WTC11 (cell line): Measurements from ENCODE around the gene FBLN5.

Experiments
- ATF3 ChIP-seq: sonication (generic); formaldehyde crosslinking; conservative IDR thresholded peaks from 2 replicates; pipeline ENCODE4 v1.8.1; 2022; ENCODE audit warnings: mild to moderate bottlenecking, missing genetic modification reagents
- CTCF ChIP-seq: fragments of 200-600 bp; IDR thresholded peaks from 2 replicates; pipeline ENCODE4 v1.8.0; 2022; ENCODE audit warnings: antibody characterized with exemption
- ELF4 ChIP-seq: sonication (generic); formaldehyde crosslinking; IDR thresholded peaks from 2 replicates; pipeline ENCODE4 v1.8.1; 2022; ENCODE audit warnings: low read depth, mild to moderate bottlenecking, moderate library complexity, missing genetic modification reagents
- GABPB1 ChIP-seq: sonication (generic); formaldehyde crosslinking; IDR thresholded peaks from 2 replicates; pipeline ENCODE4 v1.8.1; 2023; ENCODE audit warnings: mild to moderate bottlenecking, missing genetic modification reagents
- NR3C1 ChIP-seq: sonication (generic); formaldehyde crosslinking; conservative IDR thresholded peaks from 2 replicates; pipeline ENCODE4 v1.8.1; 2023; ENCODE audit warnings: low read depth, mild to moderate bottlenecking, missing genetic modification reagents
- SMAD4 ChIP-seq: sonication (generic); formaldehyde crosslinking; IDR thresholded peaks from 2 replicates; pipeline ENCODE4 v1.8.0; 2022; ENCODE audit warnings: mild to moderate bottlenecking, missing genetic modification reagents
- SOX15 ChIP-seq: fragments of 250-450 bp; sonication (Bioruptor Pico); IDR thresholded peaks from 2 replicates; pipeline ENCODE4 v1.9.0; 2021; ENCODE audit warnings: mild to moderate bottlenecking
- TF ChIP-seq, protein P1 (sequence below): sonication (generic); formaldehyde crosslinking; IDR thresholded peaks from 2 replicates; pipeline ENCODE4 v1.8.0; 2022; ENCODE audit warnings: mild to moderate bottlenecking, missing genetic modification reagents
- TF ChIP-seq, protein P2 (sequence below): sonication (generic); formaldehyde crosslinking; IDR thresholded peaks from 2 replicates; pipeline ENCODE4 v1.8.1; 2023; ENCODE audit warnings: mild to moderate bottlenecking, missing genetic modification reagents, moderate library complexity

- TF ChIP-seq ELF4 (CRISPR knock-in tag), result no peak
- TF ChIP-seq, protein P1, sequence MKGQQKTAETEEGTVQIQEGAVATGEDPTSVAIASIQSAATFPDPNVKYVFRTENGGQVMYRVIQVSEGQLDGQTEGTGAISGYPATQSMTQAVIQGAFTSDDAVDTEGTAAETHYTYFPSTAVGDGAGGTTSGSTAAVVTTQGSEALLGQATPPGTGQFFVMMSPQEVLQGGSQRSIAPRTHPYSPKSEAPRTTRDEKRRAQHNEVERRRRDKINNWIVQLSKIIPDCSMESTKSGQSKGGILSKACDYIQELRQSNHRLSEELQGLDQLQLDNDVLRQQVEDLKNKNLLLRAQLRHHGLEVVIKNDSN (CRISPR knock-in tag), result no peak
- TF ChIP-seq CTCF, result no peak
- TF ChIP-seq SOX15, result no peak
- no peak for TF ChIP-seq ATF3 (CRISPR knock-in tag)
- TF ChIP-seq, protein P2, sequence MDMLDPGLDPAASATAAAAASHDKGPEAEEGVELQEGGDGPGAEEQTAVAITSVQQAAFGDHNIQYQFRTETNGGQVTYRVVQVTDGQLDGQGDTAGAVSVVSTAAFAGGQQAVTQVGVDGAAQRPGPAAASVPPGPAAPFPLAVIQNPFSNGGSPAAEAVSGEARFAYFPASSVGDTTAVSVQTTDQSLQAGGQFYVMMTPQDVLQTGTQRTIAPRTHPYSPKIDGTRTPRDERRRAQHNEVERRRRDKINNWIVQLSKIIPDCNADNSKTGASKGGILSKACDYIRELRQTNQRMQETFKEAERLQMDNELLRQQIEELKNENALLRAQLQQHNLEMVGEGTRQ (CRISPR knock-in tag), result no peak
- TF ChIP-seq NR3C1 (CRISPR knock-in tag), result no peak
- no peak for TF ChIP-seq GABPB1 (CRISPR knock-in tag)
- no peak for TF ChIP-seq SMAD4 (CRISPR knock-in tag)
These were observed 75.4 kb downstream of the FBLN5 start for GRCh38 chr14:91872011-91872501.
